Heart left ventricle (tissue), 16 donors: ENCODE data around the gene STRA8. TPM values are rescaled to one million over a fixed set of nuclear protein-coding genes. Genes with fewer than 3 reads are reported as not detected.

Experiments
- ATAC-seq, 4 donors: fragments of 200-7000 bp; cut with Tn5 transposase; one replicate each; pipeline ENCODE4 v1.9.1; 2020 to 2022; ENCODE audit warnings: moderate library complexity in 4 of 4, mild to moderate bottlenecking in 3 of 4, moderate number of reproducible peaks in 1 of 4
- DNase-seq, 5 donors: peaks; one replicate each; pipeline ENCODE4 v3.0.0-alpha.2; 2020
- H3K27ac ChIP-seq, 12 donors: fragments of 200-600 bp; sonication (generic) in 4 of 12; one replicate each; pipeline versions ENCODE4 v1.5.0 to v1.8.0; 2016 to 2022; ENCODE audit warnings: mild to moderate bottlenecking in 2 of 12
- H3K27me3 ChIP-seq, 9 donors: fragments of 200-600 bp; sonication (generic) in 2 of 9; one replicate each; pipeline versions ENCODE4 v1.5.1 to v1.8.0; 2016 to 2022; ENCODE audit warnings: mild to moderate bottlenecking in 3 of 9
- H3K36me3 ChIP-seq, 9 donors: fragments of 200-600 bp; sonication (generic) in 2 of 9; one replicate each; pipeline versions ENCODE4 v1.5.0 to v1.8.0; 2018 to 2022; ENCODE audit warnings: mild to moderate bottlenecking in 2 of 9
- H3K4me1 ChIP-seq, 12 donors: fragments of 200-600 bp; sonication (generic) in 4 of 12; one replicate each; pipeline versions ENCODE4 v1.5.0 to v1.8.0; 2016 to 2022; ENCODE audit warnings: mild to moderate bottlenecking in 3 of 12
- H3K4me3 ChIP-seq, 12 donors: fragments of 200-600 bp; sonication (generic) in 4 of 12; one replicate each; pipeline versions ENCODE4 v1.5.0 to v1.8.0; 2017 to 2022; ENCODE audit warnings: mild to moderate bottlenecking in 9 of 12, moderate library complexity in 4 of 12
- H3K9me3 ChIP-seq, 12 donors: fragments of 200-600 bp; sonication (generic) in 4 of 12; one replicate each; pipeline versions ENCODE4 v1.5.0 to v1.8.0; 2016 to 2022; ENCODE audit warnings: mild to moderate bottlenecking in 1 of 12
- CTCF ChIP-seq, 12 donors: fragments of 200-600 bp; sonication (generic) in 4 of 12; IDR thresholded peaks; one replicate each; pipeline versions ENCODE4 v1.5.0 to v1.8.0; 2018 to 2022; ENCODE audit warnings: antibody characterized with exemption in 12 of 12, mild to moderate bottlenecking in 5 of 12
- POLR2A ChIP-seq, 2 donors: fragments of 450-650 bp; IDR thresholded peaks; one replicate each; pipeline ENCODE4 v1.6.1; 2017; ENCODE audit warnings: antibody characterized with exemption in 2 of 2, mild to moderate bottlenecking in 2 of 2, moderate library complexity in 2 of 2
- WGBS, 4 donors: extraction: QIAGEN DNeasy Blood & Tissue Kit in 2 of 4; methylation state at CpG; one replicate each; pipeline versions ENCODE4 v1.1.5 to v1.1.7; 2013 to 2018; 5-methylcytosine and 5-hydroxymethylcytosine counted together
- intact Hi-C, 10 donors: fragments of 100-400 bp; cut with DNase I; formaldehyde crosslinking; loops; one replicate each; pipeline versions ENCODE4 v1.11.1 to v1.14.2; 2022
- polyA plus RNA-seq, 2 donors: library from polyadenylated mRNA; stranded (reverse); fragments of 200-250 nt; gene quantifications; one replicate each; pipeline ENCODE4 v1.2.3, GENCODE V29; 2013
- total RNA-seq, 9 donors: library from RNA; depleted of rRNA in 2 of 9; stranded (reverse); fragments of >200 nt in 2 of 9; fragmentation: NEBNext Ultra II Directional in 3 of 9; extraction: Animal tissue kit (Norgen Biotek cat#: 25700) in 3 of 9; gene quantifications; one replicate each; pipeline versions ENCODE4 v1.1.0 to v1.2.4, GENCODE V29; 2016 to 2023
- donor health status: ischemic (EF 13 %, LVEDD 7.1; RV severe dilation, severe dysfunction).
- donor health status: healthy with polysubstance abuse.
- donor health status: DM: no; HTN: yes; CAD: no.
- donor health status: DM: no; HTN: no; CAD: no.
- donor health status: ischemic (EF 25% LVEDD 6.9; RV normal size, moderate dysfunction).
- donor health status: ischemic (EF 25% LVEDD 5.7; RV mildly dilated, moderate dysfunction).
- donor health status: healthy.
- donor health status: DM: yes; HTN: yes; CAD: no.
- donor health status: ischemic (EF 35%, LVEDD 5.7; RV mildly dilated, moderate dysfunction).
- donor health status: nonischemic (EF 11% LVEDD 7.7; RV severe dilation, severe dysfunction).
- donor health status: DM: yes; HTN: yes; CAD: no.
- donor health status: PGD.
- donor health status: ischemic (EF 29% LVEDD 5.4; RV normal size, mild dysfunction).
- donor health status: nonischemic (EF 23%, LVEDD 6.1; RV moderate dilation, normal function).

The STRA8 gene
- total and polyA plus RNA-seq, 11 donors, result not detected

GRCh38 chr7:135197906-135198655 is 35.6 kb upstream of the STRA8 start:
- Histone ChIP-seq H3K4me3 (no peak overlapping the region), H3K9me3 (no peaks in the 10 kb centered on the region), H3K27ac (no peak overlapping the region), H3K4me1 (peaks cover 0 to 11% (median 0%) of the 10 kb centered on the region in 12 donors), H3K27me3 (no peaks in the 10 kb centered on the region), H3K36me3 (peaks cover 0 to 100% (median 85%) of the 10 kb centered on the region in 9 donors)
- ATAC-seq (no peak), DNase-seq (no peak)
- 90 to 94% (median 93%) methylated on average over 13 to 15 of the region's 15 CpGs for WGBS, 4 donors
- intact Hi-C loops, result no loop called here
- TF ChIP-seq CTCF (IDR thresholded peaks at IDR 0.05) (no peak), POLR2A (IDR thresholded peaks at IDR 0.05) (no peak)

- WGBS, 4 donors, result 94 to 100% (median 96%) methylated on average over 4 of the region's 4 CpGs
- Histone ChIP-seq H3K9me3 (no peaks in the 10 kb centered on the region), H3K4me3 (no peak overlapping the region), H3K27ac (no peak overlapping the region), H3K27me3 (no peaks in the 10 kb centered on the region), H3K36me3 (peaks cover 0 to 100% (median 91%) of the 10 kb centered on the region in 9 donors), H3K4me1 (peaks cover 0 to 11% (median 0%) of the 10 kb centered on the region in 12 donors)
- DNase-seq (no peak), ATAC-seq (no peak)
- TF ChIP-seq CTCF (IDR thresholded peaks at IDR 0.05) (no peak), POLR2A (IDR thresholded peaks at IDR 0.05) (no peak)
- intact Hi-C loops, result no loop called here
Measured at GRCh38 chr7:135199439-135199838, 34.2 kb upstream of the STRA8 start.

GRCh38 chr7:135200821-135201331 is 32.8 kb upstream of the STRA8 start:
- 48 to 64% (median 56%) methylated on average over 3 of the region's 3 CpGs for WGBS, 4 donors
- ATAC-seq (peak in 3 of 4 donors; percentile 27 to 59 (median 32)), DNase-seq (no peak)
- Histone ChIP-seq H3K4me3 (no peak overlapping the region), H3K9me3 (no peaks in the 10 kb centered on the region), H3K27ac (no peak overlapping the region), H3K36me3 (peaks cover 0 to 100% (median 91%) of the 10 kb centered on the region in 9 donors), H3K4me1 (peaks cover 0 to 11% (median 0%) of the 10 kb centered on the region in 12 donors), H3K27me3 (no peaks in the 10 kb centered on the region)
- intact Hi-C loops, result no loop called here
- TF ChIP-seq CTCF (IDR thresholded peaks at IDR 0.05) (no peak), POLR2A (IDR thresholded peaks at IDR 0.05) (no peak)

GRCh38 chr7:135201350-135201749 is 32.3 kb upstream of the STRA8 start:
- H3K9me3 ChIP-seq, result no peaks in the 10 kb centered on the region

More at GRCh38 chr7:135201350-135201749, 32.3 kb upstream of the STRA8 start:
- ATAC-seq (no peak), DNase-seq (no peak)
- H3K4me1 ChIP-seq, result peaks cover 0 to 11% (median 0%) of the 10 kb centered on the region in 12 donors
- intact Hi-C loops, result no loop called here
- no peak for TF ChIP-seq POLR2A (IDR thresholded peaks at IDR 0.05)
- no peak for TF ChIP-seq CTCF (IDR thresholded peaks at IDR 0.05)
- H3K27me3 ChIP-seq, result no peaks in the 10 kb centered on the region
- 76 to 85% (median 80%) methylated on average over 2 of the region's 2 CpGs for WGBS, 4 donors
- peaks cover 0 to 100% (median 91%) of the 10 kb centered on the region in 9 donors for H3K36me3 ChIP-seq
- H3K27ac ChIP-seq, result no peak overlapping the region
- no peak overlapping the region for H3K4me3 ChIP-seq
